CD4-positive, alpha-beta T cell treated with Interferon alpha-2 for 1 hour (primary cell): ENCODE data around the gene POU4F2.
"Not testable (repeated sequence)": the region's sequence is repeated elsewhere in the genome, so short reads cannot be mapped to it uniquely, and the experiment has no call there.

Experiments used
- DNase-seq, 2 donors: peaks; one replicate each; pipeline ENCODE4 v3.0.0-alpha.2; 2020 to 2022

The POU4F2 gene

DNA sequence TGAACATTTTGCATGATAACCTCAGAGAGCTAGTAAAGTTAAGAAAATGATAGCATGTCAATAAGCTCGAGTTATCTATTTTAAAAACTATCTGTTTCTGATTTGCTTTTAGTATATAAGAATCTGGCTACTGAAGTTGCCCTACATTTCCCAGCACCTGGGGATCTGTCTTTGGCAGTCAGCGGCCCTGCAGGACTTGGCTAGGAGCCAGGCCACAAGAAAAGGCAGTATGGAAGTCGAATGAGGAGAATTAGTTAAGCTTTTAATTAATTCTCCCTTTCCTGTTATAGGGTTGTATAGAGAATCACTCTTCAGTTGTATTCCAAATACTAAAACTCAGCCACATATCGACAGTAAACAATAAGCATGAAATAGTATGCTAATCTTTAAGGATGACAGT is 22.7 kb downstream of the POU4F2 start:
- no peak for DNase-seq

DNA sequence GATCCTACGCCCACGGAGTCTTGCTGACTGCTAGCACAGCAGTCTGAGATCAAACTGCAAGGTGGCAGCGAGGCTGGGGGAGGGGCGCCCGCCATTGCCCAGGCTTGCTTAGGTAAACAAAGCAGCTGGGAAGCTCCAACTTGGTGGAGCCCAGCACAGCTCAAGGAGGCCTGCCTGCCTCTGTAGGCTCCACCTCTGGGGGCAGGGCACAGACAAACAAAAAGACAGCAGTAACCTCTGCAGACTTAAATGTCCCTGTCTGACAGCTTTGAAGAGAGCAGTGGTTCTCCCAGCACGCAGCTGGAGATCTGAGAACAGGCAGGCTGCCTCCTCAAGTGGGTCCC is 25.2 kb downstream of the POU4F2 start:
- not testable (repeated sequence) for DNase-seq

DNA sequence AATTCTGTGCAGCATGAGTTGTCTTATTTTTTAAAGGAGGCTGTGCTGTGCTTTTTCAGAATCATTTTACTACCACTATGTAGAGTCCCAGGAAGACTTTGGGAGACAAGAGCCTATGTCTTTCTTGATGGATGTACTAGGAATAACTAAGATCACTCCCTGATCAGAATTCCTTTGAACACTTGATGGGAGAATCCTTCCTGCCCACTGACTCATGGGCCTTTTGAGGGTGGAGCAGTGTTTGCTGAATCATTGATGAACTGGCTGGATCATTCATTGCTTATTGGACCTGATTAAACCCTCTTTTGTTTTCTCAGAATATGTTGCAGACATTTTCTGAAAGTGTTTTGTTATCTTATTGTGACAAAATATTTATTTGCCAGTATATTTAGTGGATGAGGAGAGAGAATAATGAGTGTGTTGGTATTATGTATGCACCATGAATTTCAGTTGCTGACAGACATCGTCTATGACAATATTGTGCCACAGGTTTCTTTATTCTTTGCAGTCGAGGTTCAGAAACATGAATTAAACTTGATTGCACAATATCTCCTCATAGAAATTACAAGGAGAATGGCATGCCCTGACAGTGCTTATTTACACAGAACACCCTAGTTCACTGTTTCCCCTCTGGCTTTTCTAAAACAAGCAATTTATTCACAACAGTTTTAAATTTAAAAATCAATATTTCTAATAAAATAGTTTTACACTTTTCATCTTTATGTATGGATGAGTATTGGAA is 36.3 kb downstream of the POU4F2 start:
- DNase-seq: no peak
